ENCODE measurements around the gene PLK3. TPM values are rescaled to one million over a fixed set of nuclear protein-coding genes. Genes with fewer than 3 reads are reported as not detected.
"Not testable (repeated sequence)": the region's sequence is repeated elsewhere in the genome, so short reads cannot be mapped to it uniquely, and the experiment has no call there.

Gene PLK3
- total RNA-seq, 2 donors from 2014 or later, result 8.1 to 10.4 TPM

DNA sequence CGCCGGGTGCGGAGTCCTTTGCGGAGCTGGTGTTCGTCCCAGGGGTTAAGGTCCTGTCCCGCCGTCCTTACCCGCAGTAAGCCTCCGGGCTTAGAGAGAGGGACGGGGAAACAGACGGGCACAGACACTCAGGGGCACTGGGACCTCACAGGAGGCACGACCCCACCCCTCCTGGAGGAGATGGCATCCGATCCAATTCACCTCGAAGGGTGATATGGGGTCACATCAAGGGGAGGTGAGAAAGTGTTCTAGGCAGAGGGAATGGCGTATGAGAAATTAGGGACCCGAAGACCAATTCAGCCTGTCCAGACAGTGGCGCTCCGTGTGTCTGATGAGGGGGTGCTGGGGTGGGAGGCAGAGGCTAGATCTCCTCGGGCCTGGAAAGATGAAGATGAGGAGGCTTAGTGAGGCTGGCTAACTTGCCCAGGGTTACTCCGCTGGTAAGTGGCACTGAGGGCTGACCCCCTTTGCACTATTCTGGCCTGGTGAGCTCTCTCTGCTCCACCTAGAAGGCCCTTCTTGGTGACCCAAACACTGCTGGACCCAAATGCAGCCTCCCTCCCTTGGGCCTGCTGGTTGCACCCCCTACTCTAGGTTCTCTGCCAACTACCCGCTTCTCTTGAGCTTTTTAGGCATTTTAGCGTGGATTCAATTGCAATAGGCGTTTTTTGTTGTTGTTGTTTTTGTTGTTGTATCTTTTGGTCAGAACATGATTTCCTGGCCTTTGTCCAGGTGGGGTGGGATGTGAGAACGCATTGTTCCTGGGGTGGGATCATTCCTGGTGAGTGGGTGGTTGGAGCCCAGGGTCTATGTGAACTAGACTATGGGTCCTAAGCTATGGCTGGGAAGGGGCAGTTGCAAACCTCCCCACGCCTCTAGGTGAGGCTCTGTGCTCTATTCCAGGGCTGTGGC, 20.4 kb downstream of the PLK3 start:
- peak in 1 of 2 donors; percentile 32 for DNase-seq
- ATAC-seq, result peak; percentile 12
- intact Hi-C loops (cut with DNase I, micrococcal nuclease), result no loop called here

DNA sequence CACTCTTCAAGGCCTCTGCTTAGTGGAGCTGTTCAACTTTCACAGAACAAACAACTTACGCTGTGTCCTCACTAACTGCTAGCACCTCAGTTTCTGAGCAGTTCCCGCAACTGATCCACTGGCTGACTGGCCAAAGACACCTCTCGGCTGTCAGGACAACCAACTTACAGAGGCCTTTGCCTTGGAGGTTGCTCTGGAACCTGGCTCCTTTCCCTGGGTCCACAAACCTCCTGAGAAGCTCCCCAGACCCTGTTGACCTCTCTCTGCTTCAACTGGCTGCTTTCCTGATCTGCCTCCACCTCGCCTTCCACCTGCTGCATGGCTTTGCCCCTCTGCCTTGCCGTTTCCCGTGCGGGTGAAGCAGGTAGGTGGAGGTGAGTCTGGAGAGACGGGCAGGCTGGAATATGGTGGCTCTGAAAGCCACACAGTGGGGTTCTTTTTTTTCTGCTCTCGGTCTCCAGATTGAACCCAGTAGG, 21.1 kb downstream of the PLK3 start:
- DNase-seq (no peak), ATAC-seq (no peak)
- intact Hi-C loops (cut with DNase I, micrococcal nuclease), result no loop called here

- no peak for ATAC-seq
- no peak for DNase-seq
- intact Hi-C loops (cut with DNase I, micrococcal nuclease), result no loop called here
These were observed 22.0 kb downstream of the PLK3 start for GRCh38 chr1:44822131-44822701.

GRCh38 chr1:44822981-44823451, 22.8 kb downstream of the PLK3 start:
- ATAC-seq (no peak), DNase-seq (peak in 1 of 2 donors; percentile 19)
- intact Hi-C loops (cut with DNase I, micrococcal nuclease), result no loop called here

GRCh38 chr1:44824392-44824791, 24.2 kb downstream of the PLK3 start:
- ATAC-seq; intact Hi-C loops (cut with DNase I, micrococcal nuclease); DNase-seq: not testable (repeated sequence)

GRCh38 chr1:44826375-44827196, 26.4 kb downstream of the PLK3 start:
- peak; percentile 51 for ATAC-seq
- intact Hi-C loops (cut with DNase I, micrococcal nuclease), result no loop called here
- DNase-seq, result peak; percentile 27 to 62

- ATAC-seq (no peak), DNase-seq (no peak)
- intact Hi-C loops (cut with DNase I, micrococcal nuclease), result no loop called here
These were observed 27.2 kb downstream of the PLK3 start for GRCh38 chr1:44827197-44828002.

DNA sequence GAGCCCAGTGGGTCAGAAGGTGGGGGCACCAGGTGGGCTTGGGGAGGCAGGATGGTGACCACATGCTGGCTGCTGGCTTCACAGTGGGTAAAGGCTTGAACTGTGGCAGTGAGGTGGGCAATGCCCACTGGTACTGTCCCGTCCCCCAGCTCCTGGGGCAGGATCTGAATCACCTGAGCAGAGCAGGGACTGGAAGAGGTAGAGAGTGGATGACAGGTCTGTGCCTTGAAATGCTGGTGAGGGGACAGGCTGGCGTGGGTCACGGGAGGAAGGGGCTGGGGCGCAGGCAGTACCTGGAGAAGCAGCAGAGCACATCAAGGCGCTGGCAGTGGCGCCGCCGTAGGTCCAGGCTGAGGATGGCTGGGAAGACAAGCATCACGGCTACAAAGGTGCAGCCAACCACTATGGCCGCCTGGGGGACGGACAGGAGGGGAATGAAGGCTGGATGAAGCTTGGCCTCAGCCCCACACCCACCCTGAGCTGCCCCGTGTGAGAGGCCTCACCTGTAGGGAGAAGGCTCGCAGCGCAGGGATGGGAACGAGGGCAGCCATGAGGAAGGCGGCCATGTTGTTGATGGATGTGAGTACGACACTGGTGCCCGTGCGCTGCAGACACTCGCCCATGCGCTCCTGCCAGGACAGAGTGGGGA, 27.9 kb downstream of the PLK3 start:
- no peak for ATAC-seq
- intact Hi-C loops (cut with DNase I, micrococcal nuclease), result no loop called here
- DNase-seq, result peak in 1 of 2 donors; percentile 14

DNA sequence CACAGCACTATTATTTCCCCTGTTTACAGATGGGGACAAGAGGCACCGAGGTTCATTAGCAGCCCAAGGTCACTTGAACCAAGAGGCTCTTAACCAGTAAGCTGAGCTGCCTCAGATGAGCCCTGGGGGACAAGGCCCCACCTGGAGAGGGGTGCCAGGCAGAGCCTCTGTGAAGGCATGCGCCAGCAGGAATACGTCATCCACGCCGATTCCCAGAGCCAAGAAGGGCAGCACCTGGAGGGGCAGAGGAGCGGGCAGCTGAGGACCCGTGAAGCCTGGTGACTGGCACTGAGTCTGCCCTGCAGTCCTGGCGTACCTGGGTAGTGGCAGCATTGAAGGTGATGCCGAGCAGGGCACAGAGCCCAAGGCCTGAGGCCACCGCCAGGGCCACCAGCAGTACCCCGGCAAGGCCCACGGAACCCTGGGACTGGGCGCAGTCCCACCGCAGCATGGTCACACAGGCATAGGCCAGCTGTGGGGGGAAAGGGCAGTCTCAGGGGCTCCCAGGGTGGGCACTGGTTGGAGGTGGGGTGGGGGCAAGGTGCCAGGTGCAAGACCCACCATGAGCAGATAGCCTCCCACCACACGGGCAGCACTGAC, 28.8 kb downstream of the PLK3 start:
- ATAC-seq, result no peak
- intact Hi-C loops (cut with DNase I, micrococcal nuclease), result no loop called here
- no peak for DNase-seq

DNA sequence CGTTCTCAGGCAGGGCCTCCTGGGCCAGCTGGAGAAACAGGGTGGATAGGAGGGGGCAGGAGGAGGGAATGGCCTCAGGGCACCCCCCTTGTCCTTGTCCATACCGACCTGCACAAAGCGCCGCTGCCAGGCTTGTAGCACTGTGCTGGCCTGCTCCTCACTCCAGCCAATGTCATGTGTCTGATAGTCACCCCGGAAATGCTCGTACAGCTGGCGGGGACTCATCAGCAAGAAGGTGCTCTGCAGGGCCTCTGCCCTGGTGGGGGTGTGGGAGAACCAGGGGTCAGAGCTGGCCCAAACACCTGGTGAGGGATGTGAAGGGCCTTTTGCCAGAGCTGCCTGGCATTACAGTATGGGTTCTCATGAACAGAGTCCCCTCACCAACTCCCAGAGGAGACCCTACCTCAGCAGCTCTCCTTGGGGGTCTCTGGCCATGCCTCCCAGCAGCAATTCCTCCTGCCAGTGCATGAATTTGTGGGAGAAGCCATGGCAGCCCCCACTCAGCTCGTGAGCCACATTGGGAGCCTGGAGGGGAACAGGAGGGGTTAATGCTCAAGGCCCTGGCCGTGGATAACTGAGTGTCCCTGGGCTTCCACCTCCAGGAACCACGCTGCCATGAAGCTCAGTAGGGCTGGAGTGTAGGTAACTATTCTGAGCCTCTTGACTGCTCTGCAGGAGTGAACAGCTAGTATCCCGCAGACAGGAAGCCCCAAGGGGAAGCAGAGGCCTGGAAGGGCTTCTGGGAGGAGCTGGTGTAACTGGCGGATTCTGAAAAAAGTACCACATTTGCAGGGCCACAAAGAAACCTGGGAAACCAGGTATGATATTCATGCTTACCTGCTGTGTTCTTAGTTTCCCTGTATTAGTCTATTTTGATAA, 29.6 kb downstream of the PLK3 start:
- DNase-seq (no peak), ATAC-seq (no peak)
- intact Hi-C loops (cut with DNase I, micrococcal nuclease), result loop anchor here in 1 of 2 donors (10.0 kb wide), 1 partner anchor 45 kb away; the partner anchor contains the start of gene BEST4

- no peak for DNase-seq
- intact Hi-C loops (cut with DNase I, micrococcal nuclease), result loop anchor here in 1 of 2 donors (10.0 kb wide), 1 partner anchor 46 kb away; the partner anchor contains the start of gene BEST4
- no peak for ATAC-seq
These were observed 30.7 kb downstream of the PLK3 start for GRCh38 chr1:44830900-44831304.

- ATAC-seq (no peak), DNase-seq (no peak)
- intact Hi-C loops (cut with DNase I, micrococcal nuclease), result loop anchor here in 1 of 2 donors (10.0 kb wide), 1 partner anchor 47 kb away; the partner anchor contains the start of gene BEST4
These were observed 31.3 kb downstream of the PLK3 start for GRCh38 chr1:44831516-44831915.

DNA sequence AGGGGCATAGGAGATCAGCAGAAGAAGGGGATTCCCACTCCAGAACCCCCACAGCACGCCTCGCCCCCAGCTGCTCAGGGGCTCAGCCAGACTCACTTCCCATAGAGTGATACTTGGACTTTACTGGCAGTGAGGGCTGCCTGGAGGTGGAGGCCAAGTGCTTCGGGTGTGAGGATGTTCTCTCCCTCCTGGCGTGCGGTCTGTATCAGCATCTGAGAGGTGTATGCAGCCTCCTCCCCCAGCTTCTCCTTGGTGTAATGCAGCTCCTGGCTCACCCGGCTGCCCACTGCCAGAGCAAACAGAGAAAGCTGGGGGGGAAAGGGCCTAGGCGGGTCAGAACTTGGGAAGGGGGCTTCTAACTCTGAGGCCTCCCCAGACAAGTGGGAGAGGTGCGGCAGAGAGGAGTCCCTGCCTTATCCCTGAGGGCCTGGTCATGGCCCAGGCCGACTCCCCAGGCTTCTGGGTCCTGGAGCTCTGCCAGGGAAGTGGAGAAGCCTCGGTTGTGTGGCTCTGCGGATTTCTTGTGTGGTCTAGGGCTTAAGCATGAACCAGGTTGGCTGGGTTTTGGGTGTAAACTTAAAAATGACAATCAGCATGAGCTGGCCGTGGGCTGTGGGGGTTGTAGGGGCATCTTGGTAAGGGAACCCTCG, 32.0 kb downstream of the PLK3 start:
- intact Hi-C loops (cut with DNase I, micrococcal nuclease), result loop anchor here in 1 of 2 donors (10.0 kb wide), 1 partner anchor 47 kb away; the partner anchor contains the start of gene BEST4
- ATAC-seq, result no peak
- no peak for DNase-seq

GRCh38 chr1:44834328-44834727, 34.2 kb downstream of the PLK3 start:
- ATAC-seq, result no peak
- intact Hi-C loops (cut with DNase I, micrococcal nuclease), result loop anchor here in 1 of 2 donors (10.0 kb wide), 1 partner anchor 50 kb away; the partner anchor contains the start of gene BEST4

More at GRCh38 chr1:44834328-44834727, 34.2 kb downstream of the PLK3 start:
- no peak for DNase-seq
